Medulla oblongata (tissue), 1 donor: ENCODE measurements around the gene A1CF.
"Not testable (repeated sequence)": the region's sequence is repeated elsewhere in the genome, so short reads cannot be mapped to it uniquely, and the experiment has no call there.

Experiments
- DNase-seq: peaks from one replicate; pipeline ENCODE4 v3.0.0-alpha.2; 2015; ENCODE audit errors: extremely low spot score

Gene A1CF

GRCh38 chr10:50788951-50789945 is 96.2 kb downstream of the A1CF start:
- no peak for DNase-seq

- DNase-seq: not testable (repeated sequence)
Measured at GRCh38 chr10:50787962-50788361, 97.5 kb downstream of the A1CF start.

DNA sequence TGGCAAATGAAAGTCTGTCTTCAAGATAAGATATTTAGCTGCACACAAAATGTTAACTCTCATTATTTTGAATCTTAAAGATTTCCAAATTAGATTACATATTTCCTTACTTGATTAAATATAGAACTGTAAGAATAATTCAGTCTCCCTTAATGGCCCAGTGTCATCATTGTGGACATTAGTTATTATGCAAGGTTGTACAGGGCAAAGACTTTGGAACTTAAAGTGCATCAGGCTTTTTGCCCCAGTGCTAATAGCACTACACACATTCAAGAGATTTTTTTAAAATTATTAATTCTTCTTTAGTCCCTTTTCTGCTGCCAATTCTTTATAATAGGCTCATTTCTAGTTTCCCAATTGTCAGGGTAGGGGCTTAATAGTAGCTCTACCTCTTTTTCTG is 103.4 kb downstream of the A1CF start:
- DNase-seq: not testable (repeated sequence)

GRCh38 chr10:50780036-50780435 is 105.4 kb downstream of the A1CF start:
- DNase-seq: not testable (repeated sequence)

DNA sequence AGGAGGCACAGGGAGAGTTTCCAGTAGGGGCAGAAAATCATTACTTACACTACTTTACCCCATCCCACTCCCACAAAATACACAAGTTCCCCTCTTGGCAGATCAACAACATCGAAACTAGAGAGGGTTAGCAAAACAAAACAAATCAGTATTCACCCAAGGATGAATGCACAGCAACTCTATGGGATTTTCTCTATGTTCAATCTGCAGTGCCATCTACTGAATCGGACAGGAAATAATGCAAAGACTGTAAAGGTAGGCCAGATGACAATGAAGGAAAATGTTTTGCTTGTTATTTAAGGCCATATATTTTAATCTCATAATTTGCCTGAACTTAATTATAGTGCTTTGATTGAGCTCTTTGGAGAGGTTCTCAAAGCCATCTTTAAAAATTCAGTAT is 110.6 kb downstream of the A1CF start:
- not testable (repeated sequence) for DNase-seq

- DNase-seq: not testable (repeated sequence)
Measured at GRCh38 chr10:50772042-50772441, 113.4 kb downstream of the A1CF start.

DNA sequence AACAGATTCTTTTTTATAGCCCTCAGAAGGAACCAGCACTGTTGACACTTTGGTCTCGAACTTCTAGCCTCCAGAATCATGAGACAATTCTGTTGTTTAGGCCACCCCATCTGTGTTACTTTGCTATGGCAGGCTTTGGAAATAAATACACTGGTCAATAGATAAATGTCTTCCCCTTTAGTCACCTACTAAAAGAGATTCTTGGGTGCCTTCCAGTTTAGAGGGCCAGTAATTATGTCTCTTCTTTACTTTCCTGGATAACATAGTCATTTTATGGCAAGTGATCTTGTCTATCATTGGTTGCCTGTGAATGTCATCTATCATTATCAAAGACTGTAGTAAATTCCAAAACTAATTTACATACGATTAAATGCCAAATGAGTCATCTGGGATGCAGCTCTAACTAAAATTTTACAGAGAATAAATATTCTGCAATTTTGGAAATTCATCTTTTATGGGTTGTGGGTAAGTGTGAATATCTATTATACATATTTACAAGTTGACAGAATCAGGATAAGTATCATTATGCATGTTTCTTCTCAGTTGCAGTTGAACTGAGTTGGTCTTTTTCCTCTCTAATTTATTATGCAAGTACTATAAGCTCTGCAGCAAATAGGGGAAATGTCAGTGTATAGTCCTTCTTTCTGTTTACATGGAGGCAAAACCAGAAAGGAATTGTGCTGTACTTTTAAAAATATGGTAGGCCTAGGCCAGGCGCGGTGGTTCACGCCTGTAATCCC is 118.5 kb downstream of the A1CF start:
- not testable (repeated sequence) for DNase-seq
